HG02588 (cell line): ENCODE results near the gene INSC.

Experiments
- ATAC-seq: cut with Tn5 transposase; IDR thresholded peaks from one replicate; pipeline ENCODE4 v1.9.1; 2021; ENCODE audit warnings: mild to moderate bottlenecking, moderate library complexity; ENCODE audit not compliant: unreplicated experiment

INSC gene

GRCh38 chr11:15108592-15109130, 6.1 kb upstream of the INSC start:
- no peak for ATAC-seq

- ATAC-seq: no peak
Observed at GRCh38 chr11:15109602-15110001, 5.1 kb upstream of the INSC start.

GRCh38 chr11:15111215-15111614, 3.5 kb upstream of the INSC start:
- no peak for ATAC-seq

- ATAC-seq: no peak
Observed at GRCh38 chr11:15112131-15112541, 2.6 kb upstream of the INSC start.

GRCh38 chr11:15113381-15113780, 1.3 kb upstream of the INSC start:
- ATAC-seq: peak; percentile 92

GRCh38 chr11:15115686-15116085, 963 bp downstream of the INSC start:
- ATAC-seq: no peak

GRCh38 chr11:15117751-15118150, 3.0 kb downstream of the INSC start:
- ATAC-seq: no peak

- ATAC-seq: no peak
Observed at GRCh38 chr11:15118431-15118830, 3.7 kb downstream of the INSC start.

GRCh38 chr11:15119352-15119751, 4.6 kb downstream of the INSC start:
- no peak for ATAC-seq

- no peak for ATAC-seq
Observed at GRCh38 chr11:15119826-15120225, 5.1 kb downstream of the INSC start.

GRCh38 chr11:15123849-15124248, 9.1 kb downstream of the INSC start:
- ATAC-seq: no peak

GRCh38 chr11:15124528-15124927, 9.8 kb downstream of the INSC start:
- no peak for ATAC-seq

- ATAC-seq: no peak
Observed at GRCh38 chr11:15127341-15127740, 12.6 kb downstream of the INSC start.

- ATAC-seq: no peak
Observed at GRCh38 chr11:15128621-15129020, 13.9 kb downstream of the INSC start.

- no peak for ATAC-seq
Observed at GRCh38 chr11:15136166-15136565, 21.4 kb downstream of the INSC start.

GRCh38 chr11:15139096-15139770, 24.5 kb downstream of the INSC start:
- ATAC-seq: no peak

GRCh38 chr11:15139958-15140659, 25.4 kb downstream of the INSC start:
- ATAC-seq: no peak

- no peak for ATAC-seq
Observed at GRCh38 chr11:15141381-15141780, 26.7 kb downstream of the INSC start.

- ATAC-seq: no peak
Observed at GRCh38 chr11:15142838-15143237, 28.1 kb downstream of the INSC start.

GRCh38 chr11:15143855-15144254, 29.1 kb downstream of the INSC start:
- ATAC-seq: no peak

- no peak for ATAC-seq
Observed at GRCh38 chr11:15144347-15144746, 29.6 kb downstream of the INSC start.

GRCh38 chr11:15145151-15145550, 30.4 kb downstream of the INSC start:
- ATAC-seq: no peak
